Measurements from ENCODE around the gene SPINK14.

GRCh38 chr5:148162038-148162437 is 6.3 kb upstream of the SPINK14 start:
- no peak for TF ChIP-seq CTCF (conservative IDR thresholded peaks at IDR 0.05; ENCODE audit: low read depth, low read length)
- no peak for TF ChIP-seq EZH2 (IDR thresholded peaks at IDR 0.05; ENCODE audit: borderline replicate concordance, low read depth, low read length, poor library complexity, severe bottlenecking)

Data from A673 (cell line).